ENCODE results near the gene DNMT3A. TPM values are rescaled to one million over a fixed set of nuclear protein-coding genes. Genes with fewer than 3 reads are reported as not detected.

The DNMT3A gene
- polyA plus RNA-seq, 5 donors: 77.8 to 107 (median 97.1) TPM

GRCh38 chr2:25241452-25241851, 100.3 kb downstream of the DNMT3A start:
- DNase-seq: no peak

GRCh38 chr2:25240636-25241035, 101.1 kb downstream of the DNMT3A start:
- peak; percentile 44 to 55 for DNase-seq

- DNase-seq: no peak
Observed at GRCh38 chr2:25238920-25239319, 102.8 kb downstream of the DNMT3A start.

- no peak for DNase-seq
Observed at GRCh38 chr2:25237764-25238163, 104.0 kb downstream of the DNMT3A start.

- no peak for DNase-seq
Observed at GRCh38 chr2:25236736-25237135, 105.0 kb downstream of the DNMT3A start.

GRCh38 chr2:25234738-25235137, 107.0 kb downstream of the DNMT3A start:
- DNase-seq: no peak

GRCh38 chr2:25233916-25234605, 107.7 kb downstream of the DNMT3A start:
- no peak for DNase-seq

- no peak for DNase-seq
Observed at GRCh38 chr2:25232248-25232825, 109.4 kb downstream of the DNMT3A start.

- no peak for DNase-seq
Observed at GRCh38 chr2:25230948-25231311, 110.8 kb downstream of the DNMT3A start.

- no peak for DNase-seq
Observed at GRCh38 chr2:25230198-25230947, 111.4 kb downstream of the DNMT3A start.

- DNase-seq: no peak
Observed at GRCh38 chr2:25229279-25230197, 112.2 kb downstream of the DNMT3A start.

GRCh38 chr2:25228848-25229278, 112.9 kb downstream of the DNMT3A start:
- DNase-seq: no peak

- DNase-seq: no peak
Observed at GRCh38 chr2:25227576-25227975, 114.1 kb downstream of the DNMT3A start.

GRCh38 chr2:25226827-25227226, 114.9 kb downstream of the DNMT3A start:
- DNase-seq: no peak

GRCh38 chr2:25222477-25223121, 119.1 kb downstream of the DNMT3A start:
- DNase-seq: no peak

- no peak for DNase-seq
Observed at GRCh38 chr2:25221579-25221978, 120.1 kb downstream of the DNMT3A start.

- no peak for DNase-seq
Observed at GRCh38 chr2:25220313-25220712, 121.4 kb downstream of the DNMT3A start.

- DNase-seq: no peak
Observed at GRCh38 chr2:25219621-25220020, 122.1 kb downstream of the DNMT3A start.

- no peak for DNase-seq
Observed at GRCh38 chr2:25218100-25218499, 123.6 kb downstream of the DNMT3A start.

- DNase-seq: peak; percentile 80 to 81
Observed at GRCh38 chr2:25215948-25216679, 125.6 kb downstream of the DNMT3A start.

- no peak for DNase-seq
Observed at GRCh38 chr2:25215232-25215631, 126.5 kb downstream of the DNMT3A start.

All from right lung (tissue), 5 donors.